Islet of Langerhans (tissue), 1 donor: Measurements from ENCODE around the gene EEF1A2.

Source experiments
- FAIRE-seq: peaks from one replicate; lab custom pipeline; 2011; peaks lifted over from hg19 to GRCh38; lab: Jason Lieb, UNC

Gene EEF1A2

DNA sequence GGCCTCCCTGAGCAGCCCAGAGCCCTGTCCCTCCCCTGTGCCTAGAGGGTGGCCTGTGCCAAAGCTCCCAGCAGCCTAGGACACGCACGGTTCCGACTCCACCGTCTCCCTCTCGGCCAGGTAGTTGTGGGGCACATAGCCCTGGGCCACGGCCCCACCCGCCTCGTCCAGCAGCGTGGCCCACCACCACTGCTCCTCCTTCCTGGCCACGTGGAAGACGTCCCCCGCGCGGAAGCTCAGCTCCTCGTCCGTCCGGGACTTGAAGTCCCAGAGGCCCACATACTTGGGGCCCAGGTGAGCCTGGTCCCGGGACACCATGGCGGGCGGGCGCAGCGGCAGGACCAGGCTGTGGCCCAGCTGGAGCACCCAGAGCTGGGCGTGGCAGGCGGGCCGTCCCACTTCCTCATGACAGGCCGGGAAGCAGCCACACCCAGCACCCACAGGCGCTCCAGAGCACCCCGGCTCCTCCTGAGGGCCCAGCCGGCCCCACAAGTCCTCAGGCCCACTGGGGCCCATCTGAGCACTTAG is 38.2 kb upstream of the EEF1A2 start, which contains the start of gene PTK6:
PTK6 (minus strand) TSS at position 380 of the 528 bp plus-strand sequence; CDS start at position 318, 62 bp downstream.
- no peak for FAIRE-seq

DNA sequence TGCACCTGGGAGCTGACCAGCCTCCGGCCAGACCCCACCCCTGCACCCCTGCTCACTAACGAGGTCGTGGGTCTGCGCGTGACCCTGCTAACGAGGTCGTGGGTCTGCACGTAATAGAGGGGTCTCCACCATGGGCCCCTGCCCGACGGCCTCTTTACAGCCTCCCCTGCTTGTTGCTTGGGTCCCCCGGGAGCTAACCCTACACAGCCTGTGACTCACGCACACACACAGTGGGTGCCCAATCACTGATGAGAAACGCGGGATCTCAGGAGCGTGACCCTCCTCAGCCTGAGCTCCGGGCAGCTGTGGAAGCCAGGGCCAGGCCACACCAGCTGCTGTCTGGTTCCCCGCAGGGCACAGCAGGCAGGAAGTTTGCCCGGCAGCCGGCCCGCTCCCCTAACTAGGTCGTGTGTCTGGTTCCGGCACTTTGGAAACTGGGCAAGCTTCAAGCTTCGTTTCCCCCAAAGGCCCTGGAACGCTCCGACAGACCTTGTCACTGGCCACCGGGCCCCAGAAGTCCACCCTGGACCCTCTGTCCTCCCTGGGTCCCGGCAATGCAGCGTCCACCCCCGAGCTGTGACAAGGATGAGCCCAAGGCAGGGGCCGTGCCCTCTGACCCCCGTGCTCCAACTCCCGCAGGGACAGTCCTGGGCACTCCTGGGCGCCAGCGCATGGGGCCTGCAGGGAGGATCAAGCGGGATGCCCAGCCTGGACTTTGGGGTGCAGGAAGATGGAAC is 37.5 kb upstream of the EEF1A2 start:
- FAIRE-seq, result no peak

DNA sequence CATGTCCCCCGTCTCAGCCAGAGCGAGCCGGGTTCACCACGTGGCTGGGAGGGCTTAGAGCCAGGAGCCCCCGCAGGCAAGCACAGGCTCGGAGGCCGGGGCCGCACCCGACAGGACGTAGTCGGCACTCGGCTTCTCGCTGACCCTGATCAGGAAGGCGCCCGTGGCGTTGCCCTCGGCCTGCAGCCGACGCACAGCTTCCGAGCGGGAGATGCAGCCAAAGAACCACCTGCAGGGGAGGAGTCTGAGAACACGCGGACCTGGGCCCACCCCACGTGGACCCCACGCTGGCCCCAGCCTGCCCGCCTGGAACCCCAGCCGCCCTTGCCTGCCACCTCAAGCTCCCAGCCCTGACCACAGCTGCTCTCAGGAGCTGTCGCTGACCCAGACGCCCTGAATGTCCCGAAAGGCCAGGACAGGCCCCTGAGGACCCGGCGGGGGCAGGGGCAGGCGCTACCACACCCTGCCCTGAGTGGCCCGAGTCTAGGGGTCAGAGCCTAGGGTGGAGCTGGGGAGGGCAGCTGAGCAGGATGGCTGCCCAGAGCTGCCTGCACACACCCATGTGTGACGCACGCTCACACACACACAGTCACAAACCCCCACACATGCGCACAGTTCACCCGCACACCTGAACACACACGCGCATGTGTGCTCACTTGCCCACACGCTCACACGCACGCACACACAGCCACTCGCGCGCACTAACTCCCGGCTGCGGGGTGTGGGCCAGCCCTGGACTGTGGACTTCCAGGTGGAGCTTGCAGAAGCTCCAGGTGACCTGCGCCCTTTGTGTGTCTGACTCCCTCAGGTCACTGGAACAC is 36.2 kb upstream of the EEF1A2 start:
- FAIRE-seq, result no peak

DNA sequence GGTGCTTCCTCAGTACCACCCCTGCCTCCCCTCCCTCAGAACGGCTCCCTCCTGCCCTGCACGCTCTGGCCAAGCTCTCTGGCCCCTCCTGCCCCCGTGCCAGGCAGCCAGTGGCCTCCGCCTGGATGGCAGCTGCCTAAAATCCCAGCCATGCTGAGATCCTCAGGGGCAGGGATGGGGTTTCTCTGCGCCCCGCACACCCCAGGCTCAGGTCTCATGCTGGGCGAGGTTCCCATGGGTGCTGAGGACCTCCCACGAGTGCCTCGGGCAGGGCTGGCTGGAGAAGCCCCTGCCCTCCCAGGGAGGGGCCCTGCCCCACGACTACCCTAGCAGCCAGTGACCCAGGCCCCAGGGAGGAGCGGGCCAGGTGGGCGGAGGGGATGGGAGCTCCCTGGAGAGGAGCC is 35.5 kb upstream of the EEF1A2 start:
- no peak for FAIRE-seq

DNA sequence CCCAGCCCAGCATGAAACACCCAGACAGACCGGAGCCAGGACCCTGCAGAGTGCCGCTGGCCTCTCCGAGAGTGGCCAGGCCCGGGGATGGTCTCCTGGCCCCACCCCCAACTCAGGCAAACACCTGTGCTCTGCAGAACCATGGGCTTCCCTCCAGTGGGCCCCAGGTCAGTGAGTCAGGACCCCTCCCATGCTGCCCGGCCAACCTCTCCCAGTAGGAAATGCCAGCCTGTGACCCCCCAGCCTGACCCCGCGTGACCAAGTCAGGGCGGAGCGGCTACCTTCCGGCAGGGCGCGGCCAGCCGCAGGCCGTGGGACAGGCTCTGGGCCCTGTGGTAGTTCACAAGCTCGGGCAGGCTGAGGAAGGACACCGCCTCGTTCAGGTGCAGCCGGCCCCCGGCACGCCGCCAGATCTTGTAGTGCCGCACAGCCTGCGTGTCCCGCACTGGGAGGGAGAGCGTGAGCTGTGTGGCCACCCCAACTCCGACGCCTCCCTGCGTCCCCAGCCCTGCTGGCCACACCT is 35.0 kb upstream of the EEF1A2 start:
- no peak for FAIRE-seq

DNA sequence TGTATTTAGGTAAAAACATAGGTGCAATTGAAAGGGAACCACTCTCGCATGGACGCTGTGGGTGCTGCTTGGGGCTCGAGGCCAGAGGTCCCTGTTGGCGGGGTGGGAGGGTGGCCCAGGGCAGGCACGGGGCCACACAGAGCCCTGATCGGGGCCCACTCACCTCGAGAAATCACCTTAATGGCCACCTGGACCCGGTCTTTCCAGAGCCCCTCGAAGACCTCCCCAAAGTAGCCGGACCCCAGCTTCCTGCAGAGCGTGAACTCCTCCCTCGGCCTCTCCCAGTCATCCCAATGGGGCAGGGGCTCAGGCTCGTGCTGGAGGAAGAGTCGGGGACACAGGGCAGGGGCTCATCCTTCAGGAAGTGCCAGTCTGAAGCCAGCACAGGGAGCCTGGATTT is 34.5 kb upstream of the EEF1A2 start:
- FAIRE-seq, result no peak

DNA sequence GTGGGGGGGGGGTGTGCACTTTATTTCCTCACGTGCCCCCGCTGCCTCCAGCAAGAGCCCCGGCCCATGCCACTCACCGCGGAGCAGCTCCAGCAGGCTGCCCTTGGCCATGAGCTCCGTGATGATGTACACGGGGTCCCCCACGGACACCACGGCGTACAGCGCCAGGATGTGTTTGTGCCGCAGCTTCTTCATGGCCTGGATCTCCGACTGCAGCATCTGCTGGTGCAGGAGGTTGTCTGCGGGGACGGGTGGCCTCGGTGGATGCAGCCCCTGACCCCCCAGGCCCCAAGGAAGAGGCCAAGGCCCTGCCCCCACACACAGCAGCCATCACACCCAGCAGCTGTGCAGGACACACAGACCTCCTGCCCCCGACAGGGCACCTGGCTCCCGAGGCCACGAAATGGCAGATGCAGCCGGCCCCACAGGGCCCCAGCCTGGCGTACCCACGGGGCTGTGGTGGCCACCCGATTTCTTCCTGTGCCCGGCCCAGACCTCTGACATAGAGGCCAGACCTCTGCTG is 33.6 kb upstream of the EEF1A2 start:
- no peak for FAIRE-seq

DNA sequence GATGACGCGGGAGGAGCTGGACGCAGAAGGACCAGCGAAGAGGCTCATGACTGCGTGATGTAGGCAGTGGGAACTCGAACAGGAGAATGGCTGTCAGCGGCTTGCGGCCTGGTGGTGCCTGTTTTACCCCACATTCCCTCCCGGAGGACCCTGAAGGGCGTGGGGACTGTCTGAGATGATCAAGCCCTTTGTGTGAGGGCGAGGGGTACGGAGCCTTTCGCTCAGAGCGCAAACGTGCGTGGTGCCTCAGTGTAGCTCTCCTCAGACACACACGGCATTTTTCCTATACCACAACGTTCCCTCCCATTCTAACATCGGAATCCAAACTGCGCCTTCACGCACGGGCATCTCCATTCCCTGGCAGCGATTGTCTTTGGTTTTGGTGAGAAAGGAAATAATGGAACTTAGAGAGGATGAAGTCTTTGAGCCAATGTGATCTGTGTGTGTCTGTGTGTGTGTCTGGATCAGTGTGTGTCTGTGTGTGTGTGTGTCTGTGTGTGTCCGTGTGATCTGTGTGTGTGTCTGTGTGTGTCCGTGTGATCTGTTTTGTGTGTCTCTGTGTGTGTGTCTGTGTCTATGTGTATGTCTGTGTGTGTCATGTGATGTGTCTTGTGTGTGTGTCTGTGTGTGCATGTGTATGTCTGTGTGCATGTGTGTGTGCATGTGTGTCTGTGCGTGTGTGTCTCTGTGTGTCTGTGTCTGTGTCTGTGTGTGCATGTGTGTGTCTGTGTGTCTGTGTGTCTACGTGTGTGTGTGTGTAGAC is 33.0 kb upstream of the EEF1A2 start:
- FAIRE-seq, result no peak

- no peak for FAIRE-seq
These were observed 31.9 kb upstream of the EEF1A2 start for GRCh38 chr20:63530788-63531160.

DNA sequence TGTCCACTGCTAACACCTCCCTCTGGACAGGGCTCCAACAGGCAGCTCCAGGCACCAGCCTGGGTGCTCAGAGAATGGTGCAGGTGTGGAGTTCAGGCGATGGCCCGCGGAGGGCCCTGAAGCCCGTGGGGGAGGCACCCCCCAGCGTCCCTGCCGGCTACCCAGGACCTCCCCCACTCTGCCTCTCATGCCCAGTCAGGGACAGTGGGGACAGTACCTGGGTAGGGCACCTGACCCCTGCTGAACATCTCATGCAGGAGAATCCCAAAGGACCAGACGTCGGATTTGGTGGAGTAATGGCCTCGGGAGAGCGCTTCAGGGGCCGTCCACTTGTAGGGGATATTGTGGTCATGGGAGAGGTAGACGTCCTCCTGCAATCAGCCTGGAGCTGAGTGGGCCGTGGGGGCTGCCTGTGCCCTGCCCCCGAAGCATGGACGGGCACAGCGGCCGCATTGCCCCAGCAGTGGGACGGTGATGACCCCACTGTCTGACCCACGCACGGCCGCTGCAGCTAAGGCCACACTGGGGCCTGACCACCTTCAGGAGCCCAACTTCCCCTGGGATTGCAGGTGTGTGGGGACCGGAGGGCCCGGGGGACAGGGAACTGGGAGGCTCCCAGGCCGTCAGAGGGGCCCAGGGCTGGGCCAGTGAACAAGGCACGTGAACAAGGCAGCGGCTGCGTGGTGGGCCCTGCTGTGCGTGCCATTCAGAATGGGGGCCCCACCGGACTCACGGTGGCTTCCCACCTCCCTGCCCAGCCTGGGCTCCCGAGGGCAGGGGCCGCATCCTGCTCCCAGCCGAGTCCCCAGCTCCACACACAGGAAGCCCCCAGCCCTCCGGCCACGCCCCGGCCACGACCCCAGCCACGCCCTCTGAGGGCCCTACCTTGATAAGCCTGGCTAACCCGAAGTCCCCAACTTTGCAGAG is 31.2 kb upstream of the EEF1A2 start:
- no peak for FAIRE-seq

- no peak for FAIRE-seq
These were observed 30.4 kb upstream of the EEF1A2 start for GRCh38 chr20:63529180-63529860.

- FAIRE-seq, result no peak
These were observed 28.3 kb upstream of the EEF1A2 start for GRCh38 chr20:63527184-63527583.

- no peak for FAIRE-seq
These were observed 27.1 kb upstream of the EEF1A2 start for GRCh38 chr20:63525971-63526370.

DNA sequence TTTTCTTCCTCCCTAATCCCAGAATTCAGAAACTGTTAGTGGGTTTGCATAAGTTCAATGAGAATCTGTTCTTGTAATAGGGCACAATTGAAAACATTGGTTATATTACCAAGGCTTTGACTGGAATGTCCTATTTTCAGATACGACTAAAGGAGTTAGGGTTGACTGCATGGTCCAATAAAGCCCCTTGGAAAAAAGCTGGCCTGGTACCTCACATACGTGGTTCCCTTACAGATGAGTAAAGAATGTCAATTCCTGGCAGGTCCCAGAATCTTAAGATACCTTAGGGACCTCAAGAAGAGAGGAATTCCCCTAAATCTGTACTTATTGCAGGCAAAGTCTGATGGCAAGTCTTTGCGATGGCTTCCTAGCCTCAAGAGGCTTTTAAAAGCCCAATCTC is 26.3 kb upstream of the EEF1A2 start:
- no peak for FAIRE-seq

DNA sequence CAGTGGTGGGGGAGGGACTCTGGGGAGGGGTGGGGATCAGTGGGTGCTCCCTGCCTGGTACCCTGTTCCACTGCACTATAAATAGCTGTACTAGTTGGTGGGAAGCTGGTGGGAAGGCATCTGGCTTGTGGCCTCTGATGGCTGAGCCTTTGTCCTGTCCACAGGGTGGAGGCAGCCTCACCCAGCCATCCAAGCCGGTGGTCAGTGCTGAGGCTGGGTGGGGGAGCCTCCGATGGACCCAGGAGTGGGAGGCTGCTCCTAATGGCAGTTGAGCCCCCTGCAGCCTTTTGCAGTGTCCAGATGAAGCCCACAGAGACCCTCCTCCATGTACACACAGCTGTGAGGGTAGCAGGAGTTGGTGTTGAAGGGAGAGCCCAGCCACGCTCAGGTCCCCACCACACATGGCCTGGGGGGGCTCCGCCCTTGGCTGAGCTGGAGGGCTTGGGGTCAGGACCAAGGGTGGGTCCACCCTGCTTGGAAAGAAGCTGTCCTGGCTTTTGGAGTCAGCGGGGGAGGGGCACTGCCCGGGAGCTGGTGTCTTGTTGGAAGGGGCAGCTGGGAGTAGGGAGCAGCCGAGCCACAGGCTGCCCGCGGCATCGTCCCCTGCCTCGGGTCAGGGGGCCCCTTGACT is 24.2 kb upstream of the EEF1A2 start:
- no peak for FAIRE-seq

DNA sequence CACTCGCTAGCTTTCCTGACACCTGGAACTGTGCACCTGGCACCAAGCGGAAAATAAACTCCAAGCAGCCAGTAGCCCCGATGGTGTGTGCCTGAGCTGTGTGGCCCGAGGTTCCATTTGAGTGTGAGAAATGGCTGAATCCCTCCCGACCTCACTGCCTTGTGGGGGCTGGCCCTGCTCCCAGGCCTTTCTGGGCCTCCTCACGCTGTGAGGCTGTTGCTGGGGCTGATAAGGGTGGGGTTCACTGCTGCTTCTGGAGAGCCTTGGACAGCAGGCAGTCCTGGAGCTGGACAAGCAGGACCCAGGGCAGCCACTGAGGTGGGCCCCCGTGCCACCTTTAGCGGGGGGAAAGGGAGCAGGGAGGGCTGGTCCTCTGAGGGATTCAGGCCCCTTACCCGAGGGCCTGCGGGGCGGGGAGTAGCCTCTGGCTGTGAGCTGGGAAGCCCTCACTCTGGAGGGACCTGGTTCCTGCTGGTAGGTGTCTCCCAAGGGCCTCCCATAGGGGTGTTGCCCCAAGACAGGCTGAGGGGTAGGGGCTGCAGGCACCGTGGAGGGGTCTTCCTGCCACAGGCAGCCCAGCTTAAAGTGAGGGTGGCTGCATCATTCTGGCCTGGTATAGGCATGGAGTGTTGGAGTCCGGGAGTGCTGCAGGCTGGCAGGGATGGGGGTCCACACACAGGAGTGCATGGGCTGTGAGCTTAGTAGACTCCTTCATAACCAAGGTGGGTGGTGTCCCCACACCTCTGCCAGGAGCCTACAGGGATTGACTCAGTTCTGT is 23.4 kb upstream of the EEF1A2 start:
- FAIRE-seq, result no peak

DNA sequence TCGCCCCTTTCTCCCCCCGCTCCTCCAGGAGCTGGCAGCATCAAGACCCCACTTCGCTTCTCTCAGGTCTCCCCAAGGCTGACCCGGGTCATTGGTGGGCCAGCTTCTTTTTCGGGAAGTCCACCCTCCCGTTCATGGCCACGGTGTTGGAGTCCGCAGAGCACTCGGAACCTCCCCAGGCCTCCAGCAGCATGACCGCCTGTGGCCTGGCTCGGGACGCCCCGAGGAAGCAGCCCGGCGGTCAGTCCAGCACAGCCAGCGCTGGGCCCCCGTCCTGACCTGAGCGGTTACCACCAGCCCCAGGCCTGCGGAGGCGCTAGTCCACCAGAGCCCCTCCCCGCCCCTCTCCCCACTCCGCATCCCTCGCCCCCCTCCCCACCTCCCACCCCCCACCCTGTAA is 22.7 kb upstream of the EEF1A2 start:
- FAIRE-seq, result no peak

- FAIRE-seq, result no peak
These were observed 22.2 kb upstream of the EEF1A2 start for GRCh38 chr20:63520934-63521601.

GRCh38 chr20:63520504-63520933 is 21.6 kb upstream of the EEF1A2 start, which contains the start of gene PPDPF:
Gene PPDPF, plus strand, starts transcription at chr20:63520765. Its CDS starts 544 bp downstream, at chr20:63521309.
- no peak for FAIRE-seq
